Measurements from ENCODE around the gene UNC119B.

Gene UNC119B

DNA sequence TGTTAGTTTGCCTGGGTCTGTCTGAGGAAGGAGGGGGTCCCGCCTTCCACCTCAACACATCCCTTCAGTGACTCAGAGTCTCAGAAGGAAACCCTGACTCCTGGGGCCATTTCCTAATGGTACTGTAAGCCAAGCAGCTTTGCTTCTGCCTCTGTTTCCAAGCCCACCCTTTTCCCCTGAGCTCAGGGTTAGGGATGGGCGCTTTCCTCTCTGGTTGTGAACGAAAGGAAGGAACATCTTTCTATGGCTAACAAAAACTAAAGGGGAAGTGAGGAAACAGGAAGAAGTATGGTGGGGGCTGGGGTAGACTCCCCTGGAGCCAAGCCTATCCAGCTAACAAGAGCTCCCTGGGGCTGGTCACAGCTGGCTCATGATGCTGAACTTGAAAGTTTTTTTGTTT lies 11.6 kb upstream of the UNC119B start:
- H3K4me1 ChIP-seq (ENCODE audit: control insufficient read depth in 1 of 2, insufficient read depth in 1 of 2, low read depth in 1 of 2, low read length in 1 of 2) = peaks cover 37 to 44% of the 10 kb centered on the region in 2 experiments
- no peaks in the 10 kb centered on the region for H3K27me3 ChIP-seq
- H3K36me3 ChIP-seq = no peaks in the 10 kb centered on the region
- peak overlapping the region; percentile 91 for H3K27ac ChIP-seq
- H3K4me3 ChIP-seq (ENCODE audit: low read depth in 1 of 2, low read length in 1 of 2) = peak overlapping the region; percentile 37 to 39
- TF ChIP-seq, protein P1, sequence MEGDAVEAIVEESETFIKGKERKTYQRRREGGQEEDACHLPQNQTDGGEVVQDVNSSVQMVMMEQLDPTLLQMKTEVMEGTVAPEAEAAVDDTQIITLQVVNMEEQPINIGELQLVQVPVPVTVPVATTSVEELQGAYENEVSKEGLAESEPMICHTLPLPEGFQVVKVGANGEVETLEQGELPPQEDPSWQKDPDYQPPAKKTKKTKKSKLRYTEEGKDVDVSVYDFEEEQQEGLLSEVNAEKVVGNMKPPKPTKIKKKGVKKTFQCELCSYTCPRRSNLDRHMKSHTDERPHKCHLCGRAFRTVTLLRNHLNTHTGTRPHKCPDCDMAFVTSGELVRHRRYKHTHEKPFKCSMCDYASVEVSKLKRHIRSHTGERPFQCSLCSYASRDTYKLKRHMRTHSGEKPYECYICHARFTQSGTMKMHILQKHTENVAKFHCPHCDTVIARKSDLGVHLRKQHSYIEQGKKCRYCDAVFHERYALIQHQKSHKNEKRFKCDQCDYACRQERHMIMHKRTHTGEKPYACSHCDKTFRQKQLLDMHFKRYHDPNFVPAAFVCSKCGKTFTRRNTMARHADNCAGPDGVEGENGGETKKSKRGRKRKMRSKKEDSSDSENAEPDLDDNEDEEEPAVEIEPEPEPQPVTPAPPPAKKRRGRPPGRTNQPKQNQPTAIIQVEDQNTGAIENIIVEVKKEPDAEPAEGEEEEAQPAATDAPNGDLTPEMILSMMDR (IDR thresholded peaks at IDR 0.05) = no peak
- H3K9me3 ChIP-seq = no peaks in the 10 kb centered on the region

DNA sequence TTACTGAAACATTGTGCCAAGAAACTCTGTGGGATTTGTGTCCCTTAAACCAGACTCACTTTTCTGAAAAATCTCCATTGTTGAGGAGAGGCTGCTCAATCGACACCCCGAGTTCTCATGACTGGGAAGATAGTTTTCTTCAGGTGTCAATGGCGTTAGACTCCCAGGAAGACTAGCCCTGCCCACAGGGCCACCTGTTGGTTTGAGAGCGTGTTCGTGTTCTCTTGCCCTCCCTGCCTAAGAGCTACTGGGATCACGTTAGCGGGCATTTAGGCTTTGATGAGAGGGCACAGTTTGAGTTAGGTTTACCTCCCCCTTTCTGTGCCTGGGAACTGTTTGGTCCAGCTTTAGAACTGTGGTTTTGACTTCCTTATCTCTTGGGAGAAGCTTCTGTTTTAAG lies 10.7 kb upstream of the UNC119B start:
- TF ChIP-seq, protein P1 (IDR thresholded peaks at IDR 0.05) = no peak
- Histone ChIP-seq H3K27ac (peak overlapping the region; percentile 91), H3K27me3 (no peaks in the 10 kb centered on the region), H3K36me3 (no peaks in the 10 kb centered on the region), H3K4me3 (ENCODE audit: low read depth in 1 of 2, low read length in 1 of 2) (peak overlapping the region in 1 of 2 experiments; percentile 37), H3K4me1 (ENCODE audit: control insufficient read depth in 1 of 2, insufficient read depth in 1 of 2, low read depth in 1 of 2, low read length in 1 of 2) (peaks cover 32 to 40% of the 10 kb centered on the region in 2 experiments), H3K9me3 (no peaks in the 10 kb centered on the region)

DNA sequence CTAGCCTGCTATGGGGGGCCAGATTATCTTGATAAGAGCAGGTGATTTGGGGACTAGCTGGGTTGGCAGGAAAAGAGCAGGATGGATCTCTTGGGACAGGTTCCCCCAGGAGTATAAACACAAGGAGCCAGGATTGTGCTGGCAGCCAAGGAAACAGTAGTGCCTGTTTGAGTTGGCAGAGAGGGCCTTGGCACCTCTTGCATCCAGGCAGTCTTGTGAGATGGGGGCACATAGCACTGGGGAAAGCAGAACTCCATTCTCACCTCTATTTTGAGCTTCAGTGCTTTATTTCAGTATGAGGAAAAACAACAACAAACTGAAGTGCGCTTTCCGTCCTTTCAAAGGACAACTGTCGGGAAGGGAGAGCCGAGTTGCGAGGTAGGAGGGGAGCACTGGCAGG lies 9.4 kb upstream of the UNC119B start:
- Histone ChIP-seq H3K27ac (peak overlapping the region; percentile 91), H3K9me3 (no peaks in the 10 kb centered on the region), H3K36me3 (no peaks in the 10 kb centered on the region), H3K4me1 (ENCODE audit: control insufficient read depth in 1 of 2, insufficient read depth in 1 of 2, low read depth in 1 of 2, low read length in 1 of 2) (peaks cover 27 to 28% of the 10 kb centered on the region in 2 experiments), H3K27me3 (no peaks in the 10 kb centered on the region), H3K4me3 (ENCODE audit: low read depth in 1 of 2, low read length in 1 of 2) (no peak overlapping the region)
- TF ChIP-seq, protein P1 (IDR thresholded peaks at IDR 0.05) = no peak

DNA sequence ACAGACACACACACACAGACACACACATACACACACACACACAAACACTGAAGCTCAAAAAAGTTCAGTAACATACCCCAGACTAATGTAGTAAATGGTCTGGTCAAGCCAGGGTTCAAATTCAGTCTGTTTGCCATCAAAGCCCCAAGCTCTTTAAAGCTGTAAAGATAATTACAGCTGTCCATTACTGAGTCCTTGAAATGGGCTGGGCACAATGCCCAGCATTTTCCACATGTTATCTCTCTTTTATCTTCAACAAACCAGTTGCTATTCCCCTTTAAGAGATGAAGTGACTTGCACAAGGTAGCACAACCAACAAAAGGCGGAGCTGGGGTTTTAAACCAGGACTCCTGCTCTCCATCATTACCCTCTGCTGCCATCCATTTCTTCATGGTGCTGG lies 7.6 kb upstream of the UNC119B start:
- Histone ChIP-seq H3K27me3 (no peaks in the 10 kb centered on the region), H3K4me3 (ENCODE audit: low read depth in 1 of 2, low read length in 1 of 2) (no peak overlapping the region), H3K9me3 (no peaks in the 10 kb centered on the region), H3K36me3 (no peaks in the 10 kb centered on the region), H3K4me1 (ENCODE audit: control insufficient read depth in 1 of 2, insufficient read depth in 1 of 2, low read depth in 1 of 2, low read length in 1 of 2) (peaks cover 26 to 28% of the 10 kb centered on the region in 2 experiments), H3K27ac (no peak overlapping the region)
- TF ChIP-seq, protein P1 (IDR thresholded peaks at IDR 0.05) = no peak

DNA sequence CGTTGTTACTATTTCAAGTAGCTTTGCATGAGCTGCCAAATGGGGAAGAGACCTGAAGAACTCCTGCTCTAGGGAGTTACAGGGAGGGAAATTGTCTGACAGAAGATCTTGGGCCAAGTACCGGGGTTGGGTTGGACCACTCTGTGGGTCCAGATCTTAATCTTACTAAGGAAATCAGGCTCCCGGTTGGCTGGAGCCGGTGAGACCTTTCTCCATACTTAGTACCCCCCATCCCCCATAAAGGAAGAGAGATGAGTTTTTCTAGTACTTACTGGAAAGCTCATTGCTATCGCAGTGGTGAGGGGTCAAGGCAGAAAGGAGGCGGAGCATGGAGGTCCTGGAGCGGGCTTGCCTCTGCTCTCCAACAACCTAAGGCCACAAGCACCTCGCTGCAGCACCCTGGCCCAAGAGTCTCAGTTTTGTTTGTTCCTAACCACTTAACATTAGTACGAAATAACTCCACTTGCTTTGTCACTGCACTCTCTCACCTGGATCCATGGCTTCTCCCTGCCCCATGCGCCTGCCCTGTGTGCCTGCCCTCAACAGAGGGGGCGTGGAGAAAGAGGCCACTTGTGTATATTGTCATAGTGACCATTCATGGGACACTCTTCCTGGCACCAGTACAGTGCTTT lies 6.8 kb upstream of the UNC119B start:
- TF ChIP-seq, protein P1 (IDR thresholded peaks at IDR 0.05) = no peak
- no peaks in the 10 kb centered on the region for H3K27me3 ChIP-seq
- H3K36me3 ChIP-seq = no peaks in the 10 kb centered on the region
- H3K4me3 ChIP-seq (ENCODE audit: low read depth in 1 of 2, low read length in 1 of 2) = no peak overlapping the region
- H3K9me3 ChIP-seq = no peaks in the 10 kb centered on the region
- H3K27ac ChIP-seq = no peak overlapping the region
- peaks cover 18 to 22% of the 10 kb centered on the region in 2 experiments for H3K4me1 ChIP-seq (ENCODE audit: control insufficient read depth in 1 of 2, insufficient read depth in 1 of 2, low read depth in 1 of 2, low read length in 1 of 2)
